Measurements from ENCODE around the gene GHRH. TPM values are rescaled to one million over a fixed set of nuclear protein-coding genes. Genes with fewer than 3 reads are reported as not detected.

Gene GHRH
- total and polyA plus RNA-seq, 2 of the 4 experiments (the other 2 are of a cell fraction), result not detected

- Histone ChIP-seq H3K9ac (ENCODE audit: low read depth, low read length) (no peak overlapping the region), H4K91ac (ENCODE audit: insufficient read depth, low read depth, low read length) (no peak overlapping the region; the same call in none of the 2 replicates), H3K4me2 (ENCODE audit: low read depth, low read length) (no peak overlapping the region), H2AFZ (replicated peaks; ENCODE audit: low read length, poor library complexity) (no peak overlapping the region), H2BK20ac (ENCODE audit: low read depth, low read length) (no peak overlapping the region), H3K56ac (ENCODE audit: extremely low read depth, insufficient read depth, low read length) (no peak overlapping the region), H2BK120ac (ENCODE audit: low read depth, low read length) (no peak overlapping the region), H3K27me3 (ENCODE audit: control insufficient read depth, insufficient read depth, low read length) (no peaks in the 10 kb centered on the region; the same call in 1 of the 2 replicates), H2BK15ac (ENCODE audit: low read depth, low read length) (0 out of 3 replicates have a peak overlapping the region, but pooled peaks have one; percentile 18), H3K18ac (ENCODE audit: low read depth, low read length) (no peak overlapping the region), H3K4me1 (ENCODE audit: control insufficient read depth, insufficient read depth, low read length) (peaks cover 2% of the 10 kb centered on the region; the same call in 1 of the 2 replicates), H3K36me3 (ENCODE audit: control insufficient read depth, insufficient read depth, low read length) (no peaks in the 10 kb centered on the region), H3K4ac (ENCODE audit: low read depth, low read length) (no peak overlapping the region), H4K8ac (ENCODE audit: low read depth in 2 of 2, low read length in 2 of 2) (no peak overlapping the region), H3K9me3 (ENCODE audit: control insufficient read depth, insufficient read depth, low read length) (no peaks in the 10 kb centered on the region), H3K23ac (ENCODE audit: low read depth, low read length) (no peak overlapping the region), H2AK9ac (replicated peaks; ENCODE audit: low read depth, low read length, poor library complexity) (peak overlapping the region; percentile 15), H4K5ac (ENCODE audit: low read depth, low read length) (no peak overlapping the region), H2BK5ac (ENCODE audit: low read depth, low read length, poor library complexity, severe bottlenecking) (no peak overlapping the region), H3K4me3 (ENCODE audit: insufficient read depth, low read depth, low read length) (no peak overlapping the region), H3K14ac (replicated peaks; ENCODE audit: low read depth, low read length) (no peak overlapping the region), H3K27ac (ENCODE audit: insufficient read depth, low read length) (no peak overlapping the region), H3K9me1 (ENCODE audit: insufficient read depth, low read length) (no peaks in the 10 kb centered on the region), H2AK5ac (ENCODE audit: low read depth, low read length) (peak overlapping the region; percentile 35; the same call in 1 of the 2 replicates), H3K79me1 (ENCODE audit: low read depth in 1 of 2, low read length in 2 of 2) (peaks cover 2% of the 10 kb centered on the region in 2 experiments; a peak in 2 of 4 replicates), H4K20me1 (ENCODE audit: insufficient read depth, low read length) (no peaks in the 10 kb centered on the region)
- WGBS, 2 experiments (ENCODE audit: extremely low coverage in 2 of 2, insufficient read length in 1 of 2), result 85% methylated on average over 5 of the region's 9 CpGs; no CpG with 5 or more reads in 1 of the 2 experiments
- intact Hi-C loops (cut with micrococcal nuclease), result no loop called here
- CTCF ChIA-PET, result no interaction called here
- in situ Hi-C loops (cut with MboI; ENCODE audit: low sequenced_read_pairs), result loop anchor here (5.0 kb wide), 1 partner anchor 99 kb away; no protein-coding TSS in a partner anchor
- DNase-seq (no peak), ATAC-seq (ENCODE audit: low read depth) (no peak)
- dilution Hi-C loops (cut with HindIII; ENCODE audit: low sequenced_read_pairs, unreplicated experiment), result no loop called here
- POLR2A ChIA-PET (ENCODE audit: unreplicated experiment), result no interaction called here
- no TSS peak for BruUV-seq (replicated peaks)
- no peak for TF ChIP-seq SMC3 (IDR thresholded peaks at IDR 0.05; ENCODE audit: low read depth, low read length)
- no peak for TF ChIP-seq MAZ (IDR thresholded peaks at IDR 0.05; ENCODE audit: borderline replicate concordance, low read depth, low read length)
- no peak for TF ChIP-seq RFX5 (IDR thresholded peaks at IDR 0.05; ENCODE audit: low read depth, low read length)
- no peak for TF ChIP-seq NFE2L2 (IDR thresholded peaks at IDR 0.05; ENCODE audit: low read depth, low read length)
- no peak for TF ChIP-seq RAD21 (IDR thresholded peaks at IDR 0.05; ENCODE audit: low read length)
- no peak for TF ChIP-seq FOS (IDR thresholded peaks at IDR 0.05; ENCODE audit: low read depth, low read length)
- TF ChIP-seq CEBPB (IDR thresholded peaks at IDR 0.05; ENCODE audit: low read depth, low read length), result no peak
- TF ChIP-seq CTCF (conservative IDR thresholded peaks at IDR 0.05; ENCODE audit: low read depth, low read length), result no peak
- no peak for TF ChIP-seq POLR2A (IDR thresholded peaks at IDR 0.05; ENCODE audit: low read depth, low read length)
- TF ChIP-seq MXI1 (IDR thresholded peaks at IDR 0.05; ENCODE audit: borderline replicate concordance, low read depth, low read length), result no peak
- TF ChIP-seq RCOR1 (IDR thresholded peaks at IDR 0.05; ENCODE audit: insufficient replicate concordance, low read length), result no peak
Observed at GRCh38 chr20:37283530-37284195, 22.0 kb upstream of the GHRH start.

Data from IMR-90 (cell line).